GM18505 (cell line): ENCODE data around the gene FARS2.
"Not testable (repeated sequence)": the region's sequence is repeated elsewhere in the genome, so short reads cannot be mapped to it uniquely, and the experiment has no call there.

Experiments
- ATAC-seq: cut with Tn5 transposase; IDR thresholded peaks from one replicate; pipeline ENCODE4 v1.9.1; 2021; ENCODE audit not compliant: unreplicated experiment
- POLR2A ChIP-seq: IDR thresholded peaks from 4 replicates; pipeline ENCODE4 v1.6.1; 2011; ENCODE audit warnings: borderline replicate concordance; ENCODE audit not compliant: insufficient read depth, insufficient read length; ENCODE audit errors: extremely low read depth

FARS2 gene

DNA sequence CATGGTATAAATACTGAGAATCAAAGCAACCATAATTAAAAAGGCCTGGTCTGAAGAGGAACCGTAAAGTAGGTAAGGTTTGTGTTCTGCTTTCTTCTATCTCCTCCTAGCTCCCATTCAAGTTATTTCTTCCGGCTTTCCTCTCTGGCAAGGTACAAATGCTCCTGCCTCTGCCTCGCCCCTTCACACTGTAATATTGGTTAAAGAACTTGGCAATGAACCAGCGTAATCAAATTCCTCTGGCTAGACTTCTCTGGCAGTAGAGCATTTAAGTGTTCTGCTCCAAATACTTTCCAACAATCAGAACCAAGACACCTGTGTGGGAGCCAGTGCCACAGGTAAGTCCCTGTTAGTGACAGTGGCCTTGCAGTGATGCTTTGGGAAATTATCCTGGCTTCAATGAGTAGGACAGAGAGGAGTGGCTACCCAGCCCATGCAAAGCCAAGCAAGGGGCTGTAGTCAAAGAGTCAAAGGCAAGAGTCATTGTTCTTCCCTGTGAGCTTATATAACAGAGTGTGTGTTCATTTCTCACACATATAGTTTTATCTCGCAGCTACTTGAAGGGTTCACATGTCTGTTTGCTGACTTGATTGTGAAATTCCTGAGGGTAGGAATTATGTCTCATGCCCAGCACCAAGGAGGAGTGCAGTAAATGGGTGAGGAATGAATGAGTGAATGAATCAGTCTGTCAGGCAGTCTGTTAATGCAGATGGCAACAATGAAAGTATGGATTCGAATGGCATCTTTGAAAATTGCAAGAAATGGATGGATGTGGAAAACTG lies 416.1 kb downstream of the FARS2 start:
- ATAC-seq: no peak
- no peak for TF ChIP-seq POLR2A

DNA sequence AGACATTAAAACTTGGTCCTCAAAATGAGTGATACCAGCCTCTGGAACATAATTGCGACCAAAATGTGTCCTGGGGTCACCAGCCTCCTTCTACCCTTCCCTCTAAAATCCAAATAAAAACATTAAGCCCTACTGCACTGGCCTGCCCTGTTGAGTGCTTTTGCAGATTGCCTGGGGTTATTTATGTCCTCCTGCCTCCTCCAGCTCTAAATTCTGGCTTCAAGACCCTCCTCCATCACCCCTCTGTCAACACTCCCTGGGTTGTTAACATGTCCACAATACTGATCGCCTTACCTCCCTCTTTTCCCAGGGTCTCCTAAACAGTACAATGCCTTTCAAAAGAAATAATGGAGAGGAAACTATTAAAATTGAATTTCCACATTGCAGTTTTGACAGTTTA lies 418.0 kb downstream of the FARS2 start:
- no peak for ATAC-seq
- no peak for TF ChIP-seq POLR2A

- no peak for TF ChIP-seq POLR2A
- no peak for ATAC-seq
These were observed 418.4 kb downstream of the FARS2 start for GRCh38 chr6:5679691-5680090.

GRCh38 chr6:5680095-5680494 lies 418.8 kb downstream of the FARS2 start:
- no peak for TF ChIP-seq POLR2A
- no peak for ATAC-seq

DNA sequence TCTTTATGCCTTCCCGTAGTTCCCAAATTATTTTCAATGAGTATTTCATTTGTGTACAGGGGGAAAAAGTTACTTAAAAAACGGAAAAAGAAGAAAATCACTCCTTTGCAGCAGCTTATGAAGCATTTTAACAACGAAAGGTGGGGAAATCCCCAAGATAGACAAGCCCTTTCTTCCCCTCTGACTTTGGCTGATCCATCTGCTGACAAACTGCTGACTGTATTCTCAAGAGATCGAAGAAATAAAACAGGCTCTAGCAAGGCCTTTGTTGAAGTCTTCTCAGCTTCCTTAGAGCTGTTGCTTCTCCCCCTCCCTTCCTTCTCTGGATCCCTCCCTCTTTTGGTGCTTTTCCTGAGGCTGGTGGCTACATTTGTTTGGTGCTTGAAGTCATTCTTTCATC lies 420.2 kb downstream of the FARS2 start:
- TF ChIP-seq POLR2A: no peak
- ATAC-seq: no peak

DNA sequence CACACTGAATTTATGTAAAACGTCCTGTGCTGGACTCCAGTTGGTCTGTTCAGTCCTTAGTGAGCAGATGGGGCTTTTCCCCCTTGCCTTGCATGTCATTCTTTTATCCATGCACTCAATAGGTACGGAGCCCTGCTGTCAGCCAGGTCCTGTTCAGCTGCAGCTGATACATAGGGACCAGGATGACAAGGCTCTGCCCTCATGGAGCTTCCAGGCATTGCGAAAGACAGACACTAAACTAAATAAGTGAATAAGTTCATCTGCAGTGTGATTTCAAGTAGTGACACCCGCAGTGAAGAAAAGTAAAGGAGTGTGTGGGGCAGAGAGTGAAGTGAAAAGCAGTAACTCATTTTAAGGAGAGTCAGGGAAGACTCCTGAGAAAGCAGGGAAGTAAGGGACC lies 421.2 kb downstream of the FARS2 start:
- TF ChIP-seq POLR2A: no peak
- ATAC-seq: no peak

GRCh38 chr6:5683747-5684146 lies 422.4 kb downstream of the FARS2 start:
- ATAC-seq: not testable (repeated sequence)

- no peak for ATAC-seq
- TF ChIP-seq POLR2A: no peak
These were observed 423.2 kb downstream of the FARS2 start for GRCh38 chr6:5684320-5685053.

- ATAC-seq: no peak
These were observed 432.2 kb downstream of the FARS2 start for GRCh38 chr6:5693225-5694145.

GRCh38 chr6:5695260-5696245 lies 434.2 kb downstream of the FARS2 start:
- no peak for ATAC-seq
- no peak for TF ChIP-seq POLR2A

More at GRCh38 chr6:5693225-5694145, 432.2 kb downstream of the FARS2 start:
- no peak for TF ChIP-seq POLR2A

- TF ChIP-seq POLR2A: no peak
- ATAC-seq: no peak
These were observed 436.2 kb downstream of the FARS2 start for GRCh38 chr6:5697508-5697907.

DNA sequence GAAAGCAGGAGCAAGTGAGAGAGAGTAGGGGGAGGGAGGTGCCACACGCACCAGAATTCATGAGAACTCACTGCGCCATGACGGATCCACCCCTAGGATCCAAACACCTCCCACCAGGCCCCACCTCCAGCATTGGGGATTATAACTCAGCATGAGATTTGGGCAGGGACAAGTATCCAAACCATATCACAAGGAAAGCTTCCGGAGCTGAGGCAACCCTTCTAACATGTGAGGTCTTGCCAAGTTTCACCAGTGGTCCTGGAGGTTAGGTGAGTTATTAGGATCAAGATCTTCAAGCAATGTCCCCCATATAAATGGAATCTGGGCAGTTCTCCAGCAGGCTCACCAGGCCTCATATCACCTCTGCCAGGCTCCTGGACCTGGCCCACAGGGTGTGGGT lies 437.0 kb downstream of the FARS2 start:
- TF ChIP-seq POLR2A: no peak
- no peak for ATAC-seq

- not testable (repeated sequence) for ATAC-seq
These were observed 437.8 kb downstream of the FARS2 start for GRCh38 chr6:5699064-5699463.
